GM21423 (cell line): ENCODE data around the gene FAM167B.
"Not testable (repeated sequence)": the region's sequence is repeated elsewhere in the genome, so short reads cannot be mapped to it uniquely, and the experiment has no call there.

Experiments used
- ATAC-seq: cut with Tn5 transposase; IDR thresholded peaks from one replicate; pipeline ENCODE4 v1.9.1; 2021; ENCODE audit warnings: mild to moderate bottlenecking, moderate library complexity; ENCODE audit not compliant: unreplicated experiment

FAM167B gene

GRCh38 chr1:32291708-32292538, 44.9 kb downstream of the FAM167B start, which contains the start of gene HDAC1:
HDAC1 (plus strand) TSS chr1:32292083; CDS start chr1:32292170, 87 bp downstream.
- ATAC-seq = peak; percentile 96

- ATAC-seq = not testable (repeated sequence)
Observed at GRCh38 chr1:32298211-32298610, 51.2 kb downstream of the FAM167B start.
